ENCODE data around the gene ZSCAN5A.

- TF ChIP-seq REST (IDR thresholded peaks at IDR 0.05; ENCODE audit: insufficient read depth in 1 of 2, low read depth in 2 of 2, low read length in 1 of 2) (no peak), CTCF (IDR thresholded peaks at IDR 0.05) (no peak), POLR2AphosphoS5 (IDR thresholded peaks at IDR 0.05; ENCODE audit: low read depth, low read length) (no peak), SIN3A (IDR thresholded peaks at IDR 0.05; ENCODE audit: borderline replicate concordance, insufficient read depth, low read depth, low read length) (no peak)
These were observed 6.8 kb upstream of the ZSCAN5A start for GRCh38 chr19:56321254-56321988.
